H1 (cell line): ENCODE measurements around the gene RPS6KC1. TPM values are rescaled to one million over a fixed set of nuclear protein-coding genes. Genes with fewer than 3 reads are reported as not detected.

Source experiments
- CTCF ChIA-PET: fragments of 300-600 bp; sonication (Branson Sonifier 250); formaldehyde crosslinking; loops from one replicate; lab custom pipeline; 2021; ENCODE audit not compliant: partially characterized antibody; lab: Charles Lee
- POLR2A ChIA-PET: fragments of 300-600 bp; sonication (Branson Sonifier 250); formaldehyde crosslinking; loops from one replicate; lab custom pipeline; 2021; ENCODE audit warnings: inconsistent platforms; ENCODE audit not compliant: partially characterized antibody; lab: Charles Lee
- DNase-seq, 2 experiments: peaks; one replicate each; pipeline versions ENCODE4 v3.0.0 to v3.0.0-alpha.2; 2010 to 2022; ENCODE audit warnings: low spot score in 2 of 2, low read depth in 1 of 2, mixed read lengths in 1 of 2
- FAIRE-seq: peaks from 2 replicates; lab custom pipeline; 2011; peaks lifted over from hg19 to GRCh38; lab: Jason Lieb, UNC
- H2AFZ ChIP-seq: 2 replicates; pipeline ENCODE4 v1.8.1; 2012; ENCODE audit warnings: low read length, inconsistent platforms
- H2AK5ac ChIP-seq: 2 replicates; pipeline ENCODE4 v1.6.1; 2013; ENCODE audit warnings: low read depth, low read length
- H2BK120ac ChIP-seq: replicated peaks from 2 replicates; pipeline ENCODE3; 2013; ENCODE audit warnings: low read depth, low read length, inconsistent platforms
- H2BK12ac ChIP-seq: 2 replicates; pipeline ENCODE4 v1.6.1; 2013; ENCODE audit warnings: low read depth, low read length
- H2BK15ac ChIP-seq: 2 replicates; pipeline ENCODE4 v1.6.1; 2013; ENCODE audit warnings: low read length
- H2BK20ac ChIP-seq: 2 replicates; pipeline ENCODE4 v1.6.1; 2013; ENCODE audit warnings: low read length
- H2BK5ac ChIP-seq: 2 replicates; pipeline ENCODE4 v1.6.1; 2013; ENCODE audit warnings: low read depth, low read length
- H3K14ac ChIP-seq: 2 replicates; pipeline ENCODE4 v1.6.1; 2013; ENCODE audit warnings: inconsistent platforms; ENCODE audit not compliant: insufficient read length
- H3K18ac ChIP-seq: 2 replicates; pipeline ENCODE4 v1.6.1; 2013; ENCODE audit warnings: low read length; ENCODE audit errors: extremely low read depth
- H3K23ac ChIP-seq: 2 replicates; pipeline ENCODE4 v1.6.1; 2013; ENCODE audit warnings: inconsistent platforms; ENCODE audit not compliant: insufficient read length
- H3K23me2 ChIP-seq: 2 replicates; pipeline ENCODE4 v1.6.1; 2013; ENCODE audit warnings: low read depth, low read length
- H3K27ac ChIP-seq: 2 replicates; pipeline ENCODE4 v1.6.1; 2011; ENCODE audit warnings: low read depth, low read length, inconsistent platforms
- H3K27me3 ChIP-seq, 4 experiments: replicated peaks in 1 of 4; 1 replicate in 1 of 4; 2 replicates in 3 of 4; pipeline versions ENCODE4 v1.6.1 to v1.8.1; 2011 to 2013; ENCODE audit warnings: low read length in 3 of 4, mild to moderate bottlenecking in 3 of 4, inconsistent platforms in 2 of 4, mixed read lengths in 2 of 4, moderate library complexity in 1 of 4; ENCODE audit not compliant: control insufficient read depth in 3 of 4, insufficient read depth in 3 of 4; ENCODE audit errors: extremely low read depth in 1 of 4
- H3K36me3 ChIP-seq, 4 experiments: 2 replicates each; pipeline versions ENCODE4 v1.6.1 to v1.8.1; 2011 to 2013; ENCODE audit warnings: mild to moderate bottlenecking in 4 of 4, low read length in 3 of 4, moderate library complexity in 2 of 4, control low read depth in 1 of 4, inconsistent platforms in 1 of 4; ENCODE audit not compliant: insufficient read depth in 4 of 4, control insufficient read depth in 2 of 4
- H3K4ac ChIP-seq: replicated peaks from 2 replicates; pipeline ENCODE3; 2013; ENCODE audit warnings: low read length, low read depth, mixed read lengths, inconsistent platforms; ENCODE audit not compliant: insufficient read length
- H3K4me1 ChIP-seq, 4 experiments: replicated peaks in 1 of 4; 1 replicate in 1 of 4; 2 replicates in 3 of 4; pipeline versions ENCODE4 v1.6.1 to v1.8.1; 2011 to 2013; ENCODE audit warnings: low read length in 3 of 4, inconsistent platforms in 2 of 4, mixed read lengths in 1 of 4; ENCODE audit not compliant: insufficient read depth in 4 of 4, control insufficient read depth in 3 of 4
- H3K4me2 ChIP-seq, 2 experiments: 2 replicates each; pipeline versions ENCODE4 v1.6.1 to v1.8.1; 2011 to 2013; ENCODE audit warnings: low read depth in 2 of 2, low read length in 2 of 2, control low read depth in 1 of 2, inconsistent platforms in 1 of 2, mild to moderate bottlenecking in 1 of 2; ENCODE audit not compliant: insufficient read depth in 1 of 2
- H3K4me3 ChIP-seq, 4 experiments: fragments of 200-600, 300-600 bp in 1 of 4; sonication (generic), shearing (Covaris generic), sonication (Bioruptor Twin) in 1 of 4; 2 replicates each; pipeline versions ENCODE4 v1.5.1 to v1.8.1; 2011 to 2016; ENCODE audit warnings: low read length in 4 of 4, low read depth in 3 of 4, control low read depth in 2 of 4, inconsistent platforms in 2 of 4, mild to moderate bottlenecking in 2 of 4, mixed read lengths in 1 of 4, moderate library complexity in 1 of 4; ENCODE audit not compliant: insufficient read depth in 2 of 4; ENCODE audit errors: extremely low read depth in 1 of 4
- H3K56ac ChIP-seq: replicated peaks from 2 replicates; pipeline ENCODE3; 2013; ENCODE audit warnings: low read depth, mild to moderate bottlenecking, mixed read lengths, low read length, inconsistent platforms; ENCODE audit not compliant: insufficient read length
- H3K79me1 ChIP-seq: 2 replicates; pipeline ENCODE4 v1.6.1; 2013; ENCODE audit warnings: low read depth, low read length, control low read depth
- H3K79me2 ChIP-seq, 2 experiments: 2 replicates each; pipeline versions ENCODE4 v1.6.1 to v1.8.1; 2012 to 2013; ENCODE audit warnings: low read length in 2 of 2, mild to moderate bottlenecking in 2 of 2, inconsistent platforms in 1 of 2; ENCODE audit not compliant: insufficient read depth in 2 of 2, control insufficient read depth in 1 of 2
- H3K9ac ChIP-seq, 4 experiments: replicated peaks in 1 of 4; 1 replicate in 1 of 4; 2 replicates in 3 of 4; pipeline versions ENCODE4 v1.6.1 to v1.8.1; 2011 to 2013; ENCODE audit warnings: low read depth in 3 of 4, low read length in 3 of 4, control low read depth in 2 of 4, mild to moderate bottlenecking in 2 of 4, moderate library complexity in 2 of 4, inconsistent platforms in 1 of 4; ENCODE audit errors: extremely low read depth in 1 of 4
- H3K9me3 ChIP-seq, 2 experiments: 2 replicates each; pipeline versions ENCODE4 v1.6.1 to v1.8.1; 2012 to 2013; ENCODE audit warnings: mild to moderate bottlenecking in 2 of 2, moderate library complexity in 2 of 2, control low read depth in 1 of 2, inconsistent platforms in 1 of 2, low read depth in 1 of 2, low read length in 1 of 2, mixed read lengths in 1 of 2; ENCODE audit not compliant: insufficient read depth in 2 of 2
- H4K20me1 ChIP-seq, 2 experiments: replicated peaks in 1 of 2; 2 replicates each; pipeline versions ENCODE3 to v1.8.1; 2011 to 2013; ENCODE audit warnings: inconsistent platforms in 2 of 2, low read length in 2 of 2, mild to moderate bottlenecking in 1 of 2; ENCODE audit not compliant: insufficient read depth in 2 of 2, control insufficient read depth in 1 of 2
- H4K5ac ChIP-seq: 2 replicates; pipeline ENCODE4 v1.6.1; 2013; ENCODE audit warnings: low read length, low read depth, mixed read lengths, inconsistent platforms; ENCODE audit not compliant: insufficient read length
- H4K8ac ChIP-seq: 2 replicates; pipeline ENCODE4 v1.8.0; 2013; ENCODE audit warnings: mild to moderate bottlenecking, moderate library complexity, low read length, inconsistent platforms; ENCODE audit not compliant: insufficient read depth; ENCODE audit errors: extremely low read depth
- H4K91ac ChIP-seq: replicated peaks from 2 replicates; pipeline ENCODE3; 2013; ENCODE audit warnings: low read length, mixed read lengths, inconsistent platforms; ENCODE audit not compliant: insufficient read length
- ASH2L ChIP-seq: fragments of 200-600, 300-600 bp; sonication (generic); IDR thresholded peaks from one replicate; pipeline ENCODE4 v1.7.1; 2017; ENCODE audit warnings: low read length
- BCL11A ChIP-seq, 2 experiments: IDR thresholded peaks; one replicate each; pipeline ENCODE4 v1.6.1; 2011; ENCODE audit warnings: low read depth in 2 of 2, low read length in 2 of 2, mild to moderate bottlenecking in 2 of 2
- EGR1 ChIP-seq: IDR thresholded peaks from 2 replicates; pipeline ENCODE4 v1.6.1; 2011; ENCODE audit warnings: low read depth, low read length, borderline replicate concordance
- EP300 ChIP-seq, 2 experiments: IDR thresholded peaks; 1 replicate in 1 of 2; 2 replicates in 1 of 2; pipeline ENCODE4 v1.6.1; 2011 to 2012; ENCODE audit warnings: low read depth in 2 of 2, low read length in 2 of 2, mild to moderate bottlenecking in 2 of 2, borderline replicate concordance in 1 of 2, inconsistent platforms in 1 of 2, moderate library complexity in 1 of 2
- HDAC6 ChIP-seq: IDR thresholded peaks from one replicate; pipeline ENCODE4 v1.7.1; 2012; ENCODE audit warnings: low read depth, mild to moderate bottlenecking, inconsistent platforms, low read length, moderate library complexity
- JUN ChIP-seq: IDR thresholded peaks from 2 replicates; pipeline ENCODE4 v1.6.1; 2011; ENCODE audit warnings: low read depth, mild to moderate bottlenecking, improper control_type of control experiment, low read length
- POU5F1 ChIP-seq: IDR thresholded peaks from 2 replicates; pipeline ENCODE4 v1.6.1; 2011; ENCODE audit warnings: low read depth, mild to moderate bottlenecking, low read length, moderate library complexity
- RNF2 ChIP-seq: fragments of 200-900, 300-1000 bp; sonication (generic); IDR thresholded peaks from 2 replicates; pipeline ENCODE4 v1.7.1; 2016; ENCODE audit warnings: borderline replicate concordance, low read depth, mild to moderate bottlenecking, antibody characterized with exemption, low read length; ENCODE audit not compliant: poor library complexity, severe bottlenecking; ENCODE audit errors: missing control alignments
- RXRA ChIP-seq: IDR thresholded peaks from 2 replicates; pipeline ENCODE4 v1.6.1; 2011; ENCODE audit warnings: low read depth, mild to moderate bottlenecking, low read length, moderate library complexity; ENCODE audit not compliant: insufficient read depth
- SIX5 ChIP-seq: IDR thresholded peaks from 2 replicates; pipeline ENCODE4 v1.6.1; 2011; ENCODE audit warnings: mild to moderate bottlenecking, low read depth, low read length
- SRF ChIP-seq: IDR thresholded peaks from 2 replicates; pipeline ENCODE4 v1.6.1; 2011; ENCODE audit warnings: mild to moderate bottlenecking, low read depth, low read length, moderate library complexity
- TEAD4 ChIP-seq: IDR thresholded peaks from 2 replicates; pipeline ENCODE4 v1.6.1; 2012; ENCODE audit warnings: low read depth, low read length, inconsistent platforms, mixed read lengths
- polyA plus RNA-seq, 7 experiments: library from polyadenylated mRNA; depleted of rRNA in 3 of 7; stranded (reverse) in 5 of 7; unstranded in 2 of 7; fragments of >200 nt in 5 of 7; fragments of 200-250 nt in 2 of 7; gene quantifications; 1 replicate in 5 of 7; 2 replicates in 1 of 7; 4 replicates in 1 of 7; pipeline versions ENCODE4 v1.2.1 to v1.2.3, GENCODE V29; 2011 to 2013; ENCODE audit warnings: missing spikeins in 2 of 7, mixed read lengths in 2 of 7
- total RNA-seq: library from RNA; stranded (reverse); fragmentation: NEBNext Ultra II Directional; extraction: Animal tissue kit (Norgen Biotek cat#: 25700); gene quantifications from 2 replicates; pipeline ENCODE4 v1.2.1, GENCODE V29; 2021
- TF ChIP-seq, protein P1 (sequence below): IDR thresholded peaks from 2 replicates; pipeline ENCODE4 v1.6.1; 2012; ENCODE audit warnings: low read length, inconsistent platforms

The RPS6KC1 gene
- total and polyA plus RNA-seq, 2 of the 8 experiments (the other 6 are each of a cell fraction or from before 2014, with no cell fraction given), result 4.9 to 17.6 TPM

DNA sequence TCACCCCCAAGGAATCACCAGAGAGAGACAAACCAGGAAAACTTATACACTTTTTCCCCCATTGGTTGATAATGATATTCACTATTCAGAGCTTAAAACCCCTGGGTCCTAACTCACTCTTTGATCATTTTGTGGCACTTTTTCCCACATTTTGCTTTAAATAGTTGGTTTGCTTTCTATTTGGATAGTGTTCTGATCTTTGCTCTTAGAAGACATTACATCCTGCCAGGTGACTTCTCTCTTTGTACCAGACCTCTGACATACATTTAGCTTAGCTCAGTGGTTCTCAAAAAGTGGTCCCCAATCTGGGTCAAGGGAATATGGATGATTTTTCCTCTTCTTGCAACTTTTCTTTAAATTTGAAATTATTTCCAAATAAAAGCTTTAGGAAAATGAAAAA is 228.4 kb downstream of the RPS6KC1 start:
- Histone ChIP-seq H3K27me3 (no peaks in the 10 kb centered on the region), H3K56ac (no peak overlapping the region), H2BK15ac (no peak overlapping the region), H2BK12ac (no peak overlapping the region), H2BK5ac (no peak overlapping the region), H3K9ac (no peak overlapping the region), H2AFZ (no peak overlapping the region), H3K4me2 (no peak overlapping the region), H4K8ac (no peak overlapping the region), H3K36me3 (no peaks in the 10 kb centered on the region), H3K14ac (no peak overlapping the region), H3K27ac (no peak overlapping the region), H3K79me2 (no peaks in the 10 kb centered on the region), H3K18ac (no peak overlapping the region), H3K23ac (no peak overlapping the region), H3K4me1 (peaks cover 5 to 17% (median 11%) of the 10 kb centered on the region in 4 experiments), H2BK20ac (no peak overlapping the region), H4K20me1 (no peaks in the 10 kb centered on the region), H3K79me1 (no peaks in the 10 kb centered on the region), H2BK120ac (no peak overlapping the region), H3K9me3 (no peaks in the 10 kb centered on the region), H3K23me2 (no peaks in the 10 kb centered on the region; the same call in 1 of the 2 replicates), H4K5ac (no peak overlapping the region), H2AK5ac (no peak overlapping the region), H4K91ac (no peak overlapping the region), H3K4ac (no peak overlapping the region), H3K4me3 (no peak overlapping the region)
- TF ChIP-seq EGR1 (no peak), SIX5 (no peak), ASH2L (no peak), RNF2 (no peak), RXRA (no peak), TEAD4 (no peak), JUN (no peak), SRF (no peak), HDAC6 (no peak), BCL11A (IDR thresholded peaks at IDR 0.05; ENCODE audit: low read depth in 2 of 2, low read length in 2 of 2) (no peak), POU5F1 (no peak), EP300 (IDR thresholded peaks at IDR 0.05; ENCODE audit: borderline replicate concordance in 1 of 2, low read depth in 2 of 2, low read length in 2 of 2) (no peak)
- TF ChIP-seq, protein P1, sequence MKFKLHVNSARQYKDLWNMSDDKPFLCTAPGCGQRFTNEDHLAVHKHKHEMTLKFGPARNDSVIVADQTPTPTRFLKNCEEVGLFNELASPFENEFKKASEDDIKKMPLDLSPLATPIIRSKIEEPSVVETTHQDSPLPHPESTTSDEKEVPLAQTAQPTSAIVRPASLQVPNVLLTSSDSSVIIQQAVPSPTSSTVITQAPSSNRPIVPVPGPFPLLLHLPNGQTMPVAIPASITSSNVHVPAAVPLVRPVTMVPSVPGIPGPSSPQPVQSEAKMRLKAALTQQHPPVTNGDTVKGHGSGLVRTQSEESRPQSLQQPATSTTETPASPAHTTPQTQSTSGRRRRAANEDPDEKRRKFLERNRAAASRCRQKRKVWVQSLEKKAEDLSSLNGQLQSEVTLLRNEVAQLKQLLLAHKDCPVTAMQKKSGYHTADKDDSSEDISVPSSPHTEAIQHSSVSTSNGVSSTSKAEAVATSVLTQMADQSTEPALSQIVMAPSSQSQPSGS, result no peak
- no peak for FAIRE-seq
- POLR2A ChIA-PET, result interaction anchor here (0.7 kb wide), 1 partner anchor 23 kb away, joined by 3 read pairs; no protein-coding TSS in a partner anchor
- CTCF ChIA-PET, result interaction anchor here (0.7 to 0.8 kb wide), 3 partner anchors 20 to 140 kb away, joined by 3 read pairs; no protein-coding TSS in a partner anchor
- no peak for DNase-seq
